H9 (cell line): ENCODE measurements around the gene TMEM95. TPM values are rescaled to one million over a fixed set of nuclear protein-coding genes. Genes with fewer than 3 reads are reported as not detected.

Experiments
- DNase-seq: peaks from one replicate; pipeline ENCODE4 v3.0.0-alpha.2; 2017
- H2AFZ ChIP-seq: one replicate; pipeline ENCODE4 v1.6.1; 2013; ENCODE audit warnings: mild to moderate bottlenecking, low read length, control low read depth, moderate library complexity
- H2AK5ac ChIP-seq: 2 replicates; pipeline ENCODE4 v1.6.1; 2013; ENCODE audit warnings: low read length, control low read depth, mixed read lengths; ENCODE audit not compliant: insufficient read length
- H2BK120ac ChIP-seq: one replicate; pipeline ENCODE4 v1.6.1; 2013; ENCODE audit warnings: low read depth, mild to moderate bottlenecking, low read length, control low read depth, inconsistent platforms; ENCODE audit not compliant: poor library complexity, severe bottlenecking
- H2BK12ac ChIP-seq: 2 replicates; pipeline ENCODE4 v1.6.1; 2013; ENCODE audit warnings: low read length, control low read depth, mixed read lengths, low read depth; ENCODE audit not compliant: insufficient read length
- H2BK15ac ChIP-seq: 2 replicates; pipeline ENCODE4 v1.6.1; 2013; ENCODE audit warnings: low read depth, low read length, control low read depth
- H2BK20ac ChIP-seq: one replicate; pipeline ENCODE4 v1.6.1; 2013; ENCODE audit warnings: low read depth, mild to moderate bottlenecking, low read length, control low read depth, inconsistent platforms; ENCODE audit not compliant: poor library complexity, severe bottlenecking
- H2BK5ac ChIP-seq: 2 replicates; pipeline ENCODE4 v1.6.1; 2013; ENCODE audit warnings: low read length, control low read depth, mixed read lengths; ENCODE audit not compliant: insufficient read length
- H3K14ac ChIP-seq: 2 replicates; pipeline ENCODE4 v1.6.1; 2013; ENCODE audit warnings: low read length, control low read depth; ENCODE audit not compliant: insufficient read depth
- H3K18ac ChIP-seq: 2 replicates; pipeline ENCODE4 v1.6.1; 2013; ENCODE audit warnings: low read depth, mild to moderate bottlenecking, mixed read lengths, low read length, control low read depth; ENCODE audit not compliant: insufficient read length
- H3K23ac ChIP-seq: 2 replicates; pipeline ENCODE4 v1.6.1; 2013; ENCODE audit warnings: low read length, control low read depth, mixed read lengths, low read depth; ENCODE audit not compliant: insufficient read length
- H3K23me2 ChIP-seq: 2 replicates; pipeline ENCODE4 v1.6.1; 2013; ENCODE audit warnings: low read depth, mild to moderate bottlenecking, mixed read lengths, low read length, control low read depth; ENCODE audit not compliant: insufficient read length, poor library complexity, severe bottlenecking
- H3K27ac ChIP-seq: 2 replicates; pipeline ENCODE4 v1.5.1; 2013; ENCODE audit warnings: low read length, control low read depth, mixed read lengths, low read depth; ENCODE audit not compliant: insufficient read length
- H3K27me3 ChIP-seq: 2 replicates; pipeline ENCODE4 v1.6.1; 2013; ENCODE audit warnings: low read length, control low read depth, inconsistent platforms; ENCODE audit not compliant: insufficient read depth
- H3K4ac ChIP-seq: 2 replicates; pipeline ENCODE4 v1.6.1; 2013; ENCODE audit warnings: low read depth, mild to moderate bottlenecking, control low read depth, inconsistent platforms, low read length, moderate library complexity
- H3K4me1 ChIP-seq: 2 replicates; pipeline ENCODE4 v1.6.1; 2013; ENCODE audit warnings: low read length, control low read depth, inconsistent platforms; ENCODE audit not compliant: insufficient read depth
- H3K4me2 ChIP-seq: 2 replicates; pipeline ENCODE4 v1.6.1; 2013; ENCODE audit warnings: low read length, control low read depth, mixed read lengths; ENCODE audit not compliant: insufficient read length, insufficient read depth
- H3K56ac ChIP-seq: 2 replicates; pipeline ENCODE4 v1.6.1; 2013; ENCODE audit warnings: low read depth, mild to moderate bottlenecking, mixed read lengths, low read length, control low read depth; ENCODE audit not compliant: insufficient read length
- H3K79me1 ChIP-seq: 2 replicates; pipeline ENCODE4 v1.6.1; 2013; ENCODE audit warnings: low read depth, mild to moderate bottlenecking, moderate library complexity, low read length, control low read depth, inconsistent platforms; ENCODE audit not compliant: insufficient read depth, poor library complexity, severe bottlenecking
- H3K79me2 ChIP-seq: 2 replicates; pipeline ENCODE4 v1.6.1; 2013; ENCODE audit warnings: low read length, control low read depth, inconsistent platforms; ENCODE audit not compliant: insufficient read depth
- H3K9ac ChIP-seq: 2 replicates; pipeline ENCODE4 v1.6.1; 2013; ENCODE audit warnings: low read length, control low read depth, mixed read lengths; ENCODE audit not compliant: insufficient read length; ENCODE audit errors: extremely low read depth
- H3K9me3 ChIP-seq: one replicate; pipeline ENCODE4 v1.6.1; 2013; ENCODE audit warnings: low read depth, low read length, inconsistent platforms; ENCODE audit not compliant: control insufficient read depth
- H3T11ph ChIP-seq: one replicate; pipeline ENCODE4 v1.6.1; 2013; ENCODE audit warnings: mild to moderate bottlenecking, low read length, control low read depth, inconsistent platforms
- H4K20me1 ChIP-seq: one replicate; pipeline ENCODE4 v1.6.1; 2013; ENCODE audit not compliant: control insufficient read depth, insufficient read length, insufficient read depth
- H4K5ac ChIP-seq: 2 replicates; pipeline ENCODE4 v1.6.1; 2013; ENCODE audit warnings: low read depth, mild to moderate bottlenecking, mixed read lengths, low read length, control low read depth; ENCODE audit not compliant: insufficient read length
- H4K8ac ChIP-seq: replicated peaks from 2 replicates; pipeline ENCODE4 v1.6.1; 2013; ENCODE audit warnings: low read length, control low read depth, mixed read lengths, low read depth; ENCODE audit not compliant: insufficient read length
- H4K91ac ChIP-seq: 2 replicates; pipeline ENCODE4 v1.6.1; 2013; ENCODE audit warnings: low read depth, mild to moderate bottlenecking, moderate library complexity, mixed read lengths, low read length, control low read depth; ENCODE audit not compliant: insufficient read length
- H3K27ac Mint-ChIP-seq, 3 experiments: 2 replicates in 2 of 3; 3 replicates in 1 of 3; pipeline ENCODE4 v1.8.0; 2020 to 2021; ENCODE audit warnings: mixed read lengths in 3 of 3, mild to moderate bottlenecking in 1 of 3, moderate library complexity in 1 of 3
- H3K27me3 Mint-ChIP-seq: 2 replicates; pipeline ENCODE4 v1.8.0; 2021; ENCODE audit warnings: low read depth, mild to moderate bottlenecking, moderate library complexity, mixed read lengths
- H3K36me3 Mint-ChIP-seq, 3 experiments: 2 replicates in 2 of 3; 3 replicates in 1 of 3; pipeline ENCODE4 v1.8.0; 2020 to 2021; ENCODE audit warnings: low read depth in 3 of 3, mixed read lengths in 3 of 3; ENCODE audit not compliant: insufficient read depth in 1 of 3
- H3K4me1 Mint-ChIP-seq, 2 experiments: 2 replicates each; pipeline ENCODE4 v1.8.0; 2020; ENCODE audit warnings: mixed read lengths in 2 of 2
- H3K4me3 Mint-ChIP-seq, 2 experiments: 2 replicates in 1 of 2; 3 replicates in 1 of 2; pipeline ENCODE4 v1.8.0; 2020 to 2021; ENCODE audit warnings: mild to moderate bottlenecking in 2 of 2, mixed read lengths in 2 of 2, moderate library complexity in 1 of 2
- H3K9me3 Mint-ChIP-seq, 2 experiments: 2 replicates in 1 of 2; 3 replicates in 1 of 2; pipeline ENCODE4 v1.8.0; 2020; ENCODE audit warnings: mild to moderate bottlenecking in 2 of 2, mixed read lengths in 2 of 2, moderate library complexity in 1 of 2
- WGBS: extraction: QIAGEN DNeasy Blood & Tissue Kit; methylation state at CpG from one replicate; pipeline ENCODE4 v1.1.7; 2013; ENCODE audit warnings: missing lambda C conversion rate, low lambda C conversion rate, mixed read lengths; ENCODE audit not compliant: insufficient read length; ENCODE audit errors: extremely low coverage; 5-methylcytosine and 5-hydroxymethylcytosine counted together
- total RNA-seq: library from RNA; stranded (reverse); gene quantifications from 2 replicates; pipeline ENCODE4 v1.2.1, GENCODE V29; 2021
- TF ChIP-seq, protein P1 (sequence below): fragments of 200-600 bp; sonication (generic); conservative IDR thresholded peaks from 3 replicates; pipeline ENCODE4 v1.8.0; 2021; ENCODE audit warnings: antibody characterized with exemption, mild to moderate bottlenecking

TMEM95 gene
- total RNA-seq, 1 experiment from 2014 or later = not detected

DNA sequence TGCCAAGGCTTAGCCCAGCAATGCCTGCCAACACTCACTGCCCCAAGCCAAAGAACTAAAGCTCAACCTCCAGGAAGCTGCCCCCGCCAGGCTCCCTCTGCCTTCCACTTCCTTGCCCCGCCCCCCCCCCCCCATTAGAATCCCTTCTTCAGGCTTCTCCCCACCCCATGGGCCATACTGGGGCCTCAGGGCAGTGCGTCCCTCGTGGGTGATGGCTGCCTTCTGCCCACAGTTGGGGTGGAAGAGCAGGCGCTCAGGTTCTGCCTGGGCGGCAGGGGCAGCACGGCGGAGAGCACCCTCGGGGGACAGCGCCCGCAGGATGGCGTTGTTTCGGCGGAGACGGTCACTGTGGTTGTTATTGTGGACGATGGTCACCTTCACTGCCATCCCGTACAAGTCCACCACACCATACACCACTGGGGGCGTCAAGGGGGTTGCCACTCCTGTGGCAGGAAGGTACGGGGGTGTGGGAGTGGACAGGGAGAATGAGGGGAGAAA, 29.9 kb upstream of the TMEM95 start:
- H3K27ac Mint-ChIP-seq = no peak overlapping the region
- Histone ChIP-seq H3K27ac (no peak overlapping the region), H3K4me2 (no peak overlapping the region), H3K18ac (no peak overlapping the region), H4K91ac (no peak overlapping the region), H2BK120ac (no peak overlapping the region), H3K4ac (no peak overlapping the region), H3K79me1 (no peaks in the 10 kb centered on the region), H3T11ph (no peak overlapping the region), H3K23ac (no peak overlapping the region), H3K4me1 (no peaks in the 10 kb centered on the region), H3K9me3 (no peaks in the 10 kb centered on the region), H2AK5ac (no peak overlapping the region), H2BK12ac (no peak overlapping the region), H2AFZ (no peak overlapping the region), H3K14ac (no peak overlapping the region), H3K27me3 (no peaks in the 10 kb centered on the region), H4K20me1 (no peaks in the 10 kb centered on the region), H2BK15ac (no peak overlapping the region), H2BK20ac (no peak overlapping the region), H3K56ac (no peak overlapping the region), H3K79me2 (peaks cover 2% of the 10 kb centered on the region; the same call in 1 of the 2 replicates), H4K8ac (no peak overlapping the region), H3K23me2 (peaks cover 8% of the 10 kb centered on the region), H4K5ac (no peak overlapping the region), H3K9ac (no peak overlapping the region), H2BK5ac (no peak overlapping the region)
- DNase-seq = no peak
- H3K9me3 Mint-ChIP-seq = no peaks in the 10 kb centered on the region
- peaks cover 11% of the 10 kb centered on the region in 2 experiments for H3K4me1 Mint-ChIP-seq
- no CpG with 5 or more reads among the region's 19 CpGs for WGBS
- no peaks in the 10 kb centered on the region for H3K27me3 Mint-ChIP-seq
- peaks cover 36 to 65% (median 65%) of the 10 kb centered on the region in 3 experiments; a peak in 6 of 7 replicates for H3K36me3 Mint-ChIP-seq
- TF ChIP-seq, protein P1, sequence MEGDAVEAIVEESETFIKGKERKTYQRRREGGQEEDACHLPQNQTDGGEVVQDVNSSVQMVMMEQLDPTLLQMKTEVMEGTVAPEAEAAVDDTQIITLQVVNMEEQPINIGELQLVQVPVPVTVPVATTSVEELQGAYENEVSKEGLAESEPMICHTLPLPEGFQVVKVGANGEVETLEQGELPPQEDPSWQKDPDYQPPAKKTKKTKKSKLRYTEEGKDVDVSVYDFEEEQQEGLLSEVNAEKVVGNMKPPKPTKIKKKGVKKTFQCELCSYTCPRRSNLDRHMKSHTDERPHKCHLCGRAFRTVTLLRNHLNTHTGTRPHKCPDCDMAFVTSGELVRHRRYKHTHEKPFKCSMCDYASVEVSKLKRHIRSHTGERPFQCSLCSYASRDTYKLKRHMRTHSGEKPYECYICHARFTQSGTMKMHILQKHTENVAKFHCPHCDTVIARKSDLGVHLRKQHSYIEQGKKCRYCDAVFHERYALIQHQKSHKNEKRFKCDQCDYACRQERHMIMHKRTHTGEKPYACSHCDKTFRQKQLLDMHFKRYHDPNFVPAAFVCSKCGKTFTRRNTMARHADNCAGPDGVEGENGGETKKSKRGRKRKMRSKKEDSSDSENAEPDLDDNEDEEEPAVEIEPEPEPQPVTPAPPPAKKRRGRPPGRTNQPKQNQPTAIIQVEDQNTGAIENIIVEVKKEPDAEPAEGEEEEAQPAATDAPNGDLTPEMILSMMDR = no peak
- H3K4me3 Mint-ChIP-seq = peak overlapping the region in 1 of 2 experiments; percentile 46; a peak in 1 of 5 replicates
